Mesenteric fat pad (tissue), 1 donor: Measurements from ENCODE around the gene TCEANC2. TPM values are rescaled to one million over a fixed set of nuclear protein-coding genes. Genes with fewer than 3 reads are reported as not detected.
A peak's percentile ranks its signal among the peaks of the same experiment; 100 is the strongest.
"Not testable (repeated sequence)": the region's sequence is repeated elsewhere in the genome, so short reads cannot be mapped to it uniquely, and the experiment has no call there.

Source experiments
- DNase-seq: peaks from one replicate; pipeline ENCODE4 v3.0.0-alpha.2; 2020; ENCODE audit warnings: low spot score
- long read RNA-seq: library from polyadenylated mRNA; unstranded; transcript quantifications from one replicate; pipeline ENCODE4 v2.0.0, GENCODE V29; 2020
- total RNA-seq: library from RNA; stranded (reverse); fragmentation: NEBNext Ultra II Directional; extraction: Animal tissue kit (Norgen Biotek cat#: 25700); gene quantifications from one replicate; pipeline ENCODE4 v1.2.1, GENCODE V29; 2021
- donor health status: DM: yes; HTN: yes; CAD: no.

The TCEANC2 gene
- 4.2 TPM for total RNA-seq
- long read RNA-seq, full-length matches to known transcripts, result 5 of 6 reads
- long read RNA-seq, partial matches to known transcripts, result 0 of 6 reads
- long read RNA-seq, other reads (novel, unspliced or antisense), result 1 of 6 reads

DNA sequence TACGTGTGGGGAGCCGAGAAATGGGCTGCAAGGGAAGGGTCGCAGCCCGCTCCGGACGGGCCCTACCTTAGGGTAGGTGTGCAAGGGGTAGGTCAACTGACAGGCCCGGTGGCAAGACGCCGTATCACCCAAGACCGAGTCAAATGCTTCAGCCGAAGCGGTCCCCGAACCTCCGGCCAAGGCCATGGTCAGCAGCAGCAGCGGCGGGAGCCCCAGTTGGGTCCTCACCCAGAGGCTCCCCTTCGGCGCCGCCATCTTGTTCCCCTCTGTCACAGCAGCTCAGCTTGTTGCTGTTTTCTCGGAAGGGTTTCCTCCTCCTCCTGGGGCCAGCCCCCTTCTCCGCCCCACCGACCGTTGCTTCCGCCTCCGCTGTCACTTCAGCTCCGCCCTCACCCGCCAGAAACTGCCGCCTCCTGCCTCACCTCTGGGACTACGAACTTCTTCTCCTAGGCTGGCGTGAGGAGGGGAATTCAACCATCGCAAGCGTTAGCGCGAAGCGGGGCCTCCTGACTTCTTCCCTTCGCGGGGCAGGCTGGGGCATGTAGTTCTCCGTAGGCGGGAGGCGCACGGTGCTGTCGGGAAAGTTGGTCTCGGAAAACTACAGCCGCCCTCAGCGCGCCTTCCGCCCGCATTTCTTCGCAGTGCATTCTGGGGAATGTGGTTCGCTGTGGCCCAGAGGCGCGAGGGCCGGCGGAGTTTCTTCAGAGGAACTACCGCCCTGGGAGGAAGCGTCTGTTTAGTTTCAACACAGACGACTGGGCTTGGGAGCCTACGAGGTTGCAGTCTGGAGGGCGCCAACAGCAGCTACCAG is at the start of gene TCEANC2, which contains the start of gene TMEM59:
Gene TCEANC2, plus strand, starts transcription at position 675 of the 811 bp plus-strand sequence. CDS start 815 bp downstream, outside the sequence.
Gene TMEM59, minus strand, starts transcription at position 271 of the 811 bp plus-strand sequence. Its CDS starts 16 bp downstream, at position 255.
- peak; percentile 98 for DNase-seq

GRCh38 chr1:54003750-54004480 is 49.5 kb upstream of the TCEANC2 start:
- DNase-seq, result peak; percentile 43

GRCh38 chr1:54004481-54005049 is 48.8 kb upstream of the TCEANC2 start:
- DNase-seq, result peak; percentile 45

GRCh38 chr1:54006508-54006907 is 46.9 kb upstream of the TCEANC2 start:
- peak; percentile 67 for DNase-seq

GRCh38 chr1:54007613-54008012 is 45.8 kb upstream of the TCEANC2 start:
- peak; percentile 30 for DNase-seq

DNA sequence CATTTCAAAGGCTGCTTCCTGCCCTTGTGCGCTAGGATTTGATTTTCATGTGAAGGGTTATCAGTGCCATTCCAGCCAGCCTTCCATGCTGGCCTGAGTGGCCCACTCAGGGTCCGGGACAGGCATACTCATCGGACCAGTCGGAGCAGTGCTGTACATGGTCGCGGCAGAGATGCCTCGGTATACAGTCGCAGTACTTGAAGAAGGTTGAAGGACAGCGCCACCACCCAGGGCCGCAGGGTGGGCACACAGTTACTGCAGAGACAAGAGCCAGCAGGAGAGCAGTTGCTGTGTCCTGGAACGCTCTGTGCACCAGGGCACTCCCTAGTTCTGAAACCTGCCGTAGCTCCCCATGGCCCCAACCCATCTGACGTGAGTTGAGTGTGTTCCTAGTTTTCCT is 44.5 kb upstream of the TCEANC2 start:
- peak; percentile 85 for DNase-seq

- DNase-seq, result peak; percentile 62
Measured at GRCh38 chr1:54009406-54009805, 44.0 kb upstream of the TCEANC2 start.

- DNase-seq, result peak; percentile 47
Measured at GRCh38 chr1:54010415-54011117, 42.8 kb upstream of the TCEANC2 start.

DNA sequence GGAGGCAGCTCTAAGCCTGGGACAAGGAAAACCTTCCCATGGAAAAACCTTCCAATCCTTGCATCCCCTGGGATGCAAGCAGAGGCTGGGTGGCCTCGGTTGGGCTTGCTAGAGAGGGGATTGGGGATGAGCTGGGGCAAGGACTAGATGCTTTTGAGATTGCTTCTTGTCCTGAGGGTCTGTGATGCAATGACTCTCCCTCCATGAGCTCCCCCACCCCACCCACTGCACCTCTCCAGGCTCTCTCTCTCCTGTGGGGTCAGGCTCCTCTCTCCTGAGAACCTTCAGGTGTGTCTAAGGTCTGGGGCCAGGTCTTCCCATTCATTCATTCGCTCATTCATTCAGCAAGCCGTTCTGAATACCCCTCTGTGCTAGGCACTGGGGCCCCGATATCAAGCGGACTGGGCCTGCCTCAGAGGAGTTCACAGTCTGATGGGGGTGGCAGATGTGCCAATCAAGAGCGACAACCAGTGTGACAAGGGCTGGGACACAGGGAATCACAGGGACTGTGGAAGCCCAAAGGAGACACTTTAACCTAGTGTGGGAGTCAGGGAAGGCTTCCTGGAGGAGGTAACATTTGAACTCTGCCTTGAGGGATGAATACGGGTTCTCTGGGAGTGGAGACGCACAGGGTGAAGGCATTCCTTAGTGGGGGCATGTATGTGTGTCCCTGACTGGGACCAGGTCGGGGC is 41.9 kb upstream of the TCEANC2 start:
- no peak for DNase-seq

DNA sequence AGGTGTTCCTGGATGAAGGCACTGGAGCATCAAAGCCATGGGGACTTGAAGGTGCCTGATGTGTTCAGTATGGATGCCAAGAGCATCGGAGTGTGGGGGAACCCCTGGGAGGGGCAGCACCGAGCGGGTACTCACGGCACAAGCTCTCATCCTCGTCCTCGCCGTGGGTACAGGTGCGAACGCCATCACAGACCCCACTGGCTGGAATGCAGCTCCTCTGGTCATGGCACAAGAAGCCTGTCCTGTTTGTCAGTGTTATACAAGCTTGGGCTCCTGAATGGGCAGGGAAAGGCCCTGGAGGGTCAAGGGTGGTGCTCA is 41.4 kb upstream of the TCEANC2 start:
- DNase-seq, result peak; percentile 65

DNA sequence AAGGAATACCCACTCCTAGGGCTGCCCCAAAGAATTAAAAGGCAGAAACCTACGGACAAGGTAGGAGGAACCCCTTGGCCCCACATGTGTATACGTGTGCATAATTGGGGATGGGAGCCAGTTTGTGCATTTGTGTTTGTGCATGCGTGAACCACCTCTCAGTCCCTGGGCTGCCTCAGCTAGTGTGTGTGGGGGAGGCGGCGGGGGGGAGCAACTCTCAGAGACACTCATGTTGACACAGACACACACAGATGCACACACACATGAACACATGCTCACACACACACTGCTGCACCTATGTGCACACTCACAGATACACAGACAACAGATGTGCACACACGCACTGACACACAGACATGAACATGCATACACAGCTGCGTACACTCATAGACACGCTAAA is 40.5 kb upstream of the TCEANC2 start:
- DNase-seq, result peak; percentile 74

- peak; percentile 47 for DNase-seq
Measured at GRCh38 chr1:54013393-54014008, 39.9 kb upstream of the TCEANC2 start.

DNA sequence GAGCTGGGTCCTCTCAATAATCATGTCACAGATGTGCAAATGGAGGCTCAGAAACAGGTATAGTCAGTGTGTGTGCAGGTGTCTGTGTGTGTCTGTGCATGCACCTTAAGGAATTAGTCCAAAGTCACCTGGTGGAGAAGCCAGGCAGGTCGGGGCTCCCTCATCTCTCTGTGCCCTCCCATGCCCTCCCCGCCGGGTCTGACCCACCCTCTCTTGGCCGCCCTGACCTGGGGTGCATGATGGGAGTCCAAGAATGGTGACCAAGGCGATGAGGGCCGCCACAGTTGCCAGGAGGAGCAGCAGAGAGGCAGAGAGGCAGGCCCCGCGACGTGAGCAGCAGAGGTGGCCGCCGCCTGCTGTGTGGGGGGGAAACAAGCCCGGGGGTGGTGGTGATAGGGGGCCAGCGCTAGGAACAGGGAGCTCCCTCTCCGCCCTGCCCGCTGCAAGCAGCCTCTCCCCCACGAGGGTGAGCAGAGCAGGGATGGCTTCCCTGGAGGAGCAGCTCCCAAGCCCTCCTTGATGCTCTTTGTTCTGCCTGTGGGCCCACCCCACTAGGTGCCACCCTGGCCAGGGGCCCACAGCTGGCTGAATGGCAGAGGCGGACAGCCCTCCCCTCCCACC is 39.3 kb upstream of the TCEANC2 start:
- peak; percentile 86 for DNase-seq

GRCh38 chr1:54016343-54017282 is 36.8 kb upstream of the TCEANC2 start:
- peak; percentile 33 for DNase-seq

DNA sequence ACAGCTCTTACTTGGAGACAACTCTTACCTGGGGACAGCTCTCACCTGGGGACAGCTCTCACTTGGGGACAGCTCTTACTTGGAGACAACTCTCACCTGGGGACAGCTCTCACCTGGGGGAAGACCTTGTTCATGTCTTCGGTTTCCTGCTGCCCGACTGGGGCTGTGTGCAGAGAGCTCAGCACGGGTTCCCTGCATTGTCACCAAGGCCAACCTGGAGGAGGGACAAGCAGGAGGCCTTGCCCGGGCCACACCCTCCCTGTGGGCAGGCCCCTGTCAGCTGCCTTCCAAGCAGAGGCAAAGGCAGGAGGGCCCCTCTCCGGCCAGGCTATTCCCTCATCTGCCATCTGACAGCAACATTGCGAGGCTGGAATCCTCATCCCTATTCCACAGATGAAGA is 35.4 kb upstream of the TCEANC2 start, which contains the start of gene LDLRAD1:
Gene LDLRAD1, minus strand, starts transcription at position 208 of the 400 bp plus-strand sequence. Its CDS starts 74 bp downstream, at position 134.
- DNase-seq, result no peak

GRCh38 chr1:54018635-54019034 is 34.8 kb upstream of the TCEANC2 start:
- DNase-seq, result peak; percentile 39

DNA sequence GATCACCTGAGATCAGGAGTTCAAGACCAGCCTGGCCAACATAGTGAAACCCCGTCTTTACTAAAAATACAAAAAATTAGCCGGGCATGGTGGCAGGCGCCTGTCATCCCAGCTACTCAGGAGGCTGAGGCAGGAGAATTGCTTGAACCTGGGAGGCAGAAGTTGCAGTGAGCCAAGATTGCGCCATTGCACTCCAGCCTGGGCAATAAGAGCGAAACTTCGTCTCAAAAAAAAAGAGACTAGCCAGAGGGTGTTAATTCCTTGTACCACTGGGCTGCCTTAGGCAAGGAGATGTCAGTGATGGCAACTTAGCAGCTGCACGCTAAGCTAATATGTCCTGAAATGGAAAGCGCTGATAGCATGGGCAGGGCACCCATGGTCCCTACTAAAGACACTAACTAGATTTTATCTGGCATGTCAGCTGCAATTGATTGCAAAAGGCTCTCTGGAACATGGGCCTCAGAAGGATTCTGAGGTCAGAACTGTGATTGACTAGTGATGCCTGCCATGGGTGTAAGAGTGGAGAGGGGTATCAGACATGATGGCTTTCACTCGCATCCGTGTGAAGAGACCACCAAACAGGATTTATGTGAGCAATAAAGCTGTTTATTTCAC is 33.7 kb upstream of the TCEANC2 start:
- not testable (repeated sequence) for DNase-seq

- no peak for DNase-seq
Measured at GRCh38 chr1:54024358-54024757, 29.1 kb upstream of the TCEANC2 start.
